ENCODE results near the gene KCNAB2.
"Not testable (repeated sequence)": the region's sequence is repeated elsewhere in the genome, so short reads cannot be mapped to it uniquely, and the experiment has no call there.

Gene KCNAB2

DNA sequence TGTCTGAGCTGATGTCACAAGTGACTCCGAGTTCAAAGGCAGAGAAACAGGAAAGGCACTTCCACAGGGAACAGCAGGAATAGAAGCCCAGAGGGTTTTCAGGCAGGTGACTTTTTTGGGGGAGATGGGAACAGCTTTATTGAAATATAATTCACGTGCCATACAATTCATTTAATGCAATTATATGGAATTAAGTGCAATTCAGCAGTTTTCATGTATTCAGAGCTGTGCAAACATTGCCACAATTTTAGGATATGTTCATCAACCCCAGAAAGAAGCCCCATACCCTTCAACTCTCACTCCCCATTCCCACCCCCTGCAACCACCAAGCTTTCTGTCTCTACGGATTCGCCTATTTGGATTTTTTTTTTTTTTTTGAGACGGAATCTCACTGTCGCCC, 17.0 kb downstream of the KCNAB2 start:
- DNase-seq: no peak

DNA sequence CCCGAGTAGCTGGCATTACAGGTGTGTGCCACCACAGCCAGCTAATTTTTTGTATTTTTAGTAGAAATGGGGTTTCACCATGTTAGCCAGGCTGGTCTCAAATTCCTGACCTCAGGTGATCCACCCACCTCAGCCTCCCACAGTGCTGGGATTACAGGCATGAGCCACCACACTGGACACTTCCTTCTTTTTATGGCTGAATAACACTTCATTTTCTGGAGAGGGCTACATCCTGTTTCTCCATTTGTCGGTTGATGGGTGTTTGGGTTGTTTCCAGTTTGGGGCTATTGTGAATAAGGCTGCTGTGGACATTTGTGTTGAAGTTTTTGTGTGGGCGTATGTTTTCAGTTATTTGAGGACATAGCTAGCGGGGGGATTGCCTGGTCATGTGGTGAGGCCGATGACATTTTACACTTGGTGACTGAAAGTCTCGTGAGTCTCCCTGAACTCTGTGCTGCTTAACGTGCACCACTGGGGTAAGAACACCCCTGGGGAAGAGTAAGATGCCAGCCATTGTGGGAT, 17.9 kb downstream of the KCNAB2 start:
- not testable (repeated sequence) for DNase-seq

DNA sequence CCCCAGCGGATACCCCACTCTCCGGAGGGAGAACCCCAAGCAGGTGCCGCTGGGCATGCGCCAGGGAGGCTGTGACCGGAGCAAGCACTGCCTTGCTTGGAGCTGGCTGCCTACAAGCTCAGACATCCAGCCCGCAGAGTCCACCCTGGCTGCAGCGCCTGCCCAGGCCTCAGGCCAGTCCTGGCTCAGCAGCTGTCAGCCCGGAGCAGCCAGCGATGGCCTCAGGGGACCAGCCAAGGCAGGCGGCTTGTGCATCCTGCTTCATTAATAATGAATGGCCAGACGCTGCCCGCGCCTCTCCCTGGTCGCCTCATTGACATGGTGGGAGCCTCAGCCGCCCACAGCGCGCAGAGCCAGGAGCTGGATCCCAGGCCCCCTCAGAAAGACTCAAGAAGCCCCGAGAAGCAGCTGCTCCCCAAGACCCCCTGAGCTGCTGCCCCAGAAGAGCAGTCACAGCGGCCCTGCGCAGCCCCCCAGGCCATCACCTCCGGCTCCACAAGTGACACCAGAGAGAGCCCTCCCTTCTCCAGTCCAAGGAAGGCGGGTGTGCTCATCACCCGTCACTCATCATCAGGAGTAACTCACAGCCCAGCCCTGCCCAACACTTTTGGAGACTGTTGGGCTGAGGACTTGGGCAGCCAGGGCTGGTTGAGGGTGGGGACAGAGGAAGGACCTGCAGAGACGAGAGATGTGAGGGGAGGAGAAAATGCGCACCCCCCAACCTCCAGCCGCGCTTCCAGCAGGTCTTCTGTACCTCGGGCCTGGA, 19.6 kb downstream of the KCNAB2 start:
- no peak for DNase-seq

DNA sequence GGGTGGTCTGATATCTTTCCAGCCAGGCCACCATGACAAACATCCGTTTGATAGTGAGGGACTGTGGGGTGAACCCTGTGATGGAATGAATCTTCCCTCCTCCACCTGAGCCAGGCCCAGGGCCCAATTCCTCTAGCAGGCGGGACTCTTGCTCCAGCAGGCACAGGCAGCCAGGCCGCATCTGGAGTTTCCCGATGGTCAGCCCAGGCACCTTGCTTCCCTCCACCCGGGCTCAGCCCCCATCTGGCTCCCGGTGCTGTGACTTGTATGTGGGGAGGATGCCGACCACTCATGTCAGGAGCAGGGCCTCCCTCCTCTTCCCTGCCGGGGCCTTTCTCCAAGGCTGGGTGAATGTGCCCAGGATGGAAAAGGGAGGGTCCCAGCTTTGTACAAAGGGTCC, 21.0 kb downstream of the KCNAB2 start:
- DNase-seq: no peak

DNA sequence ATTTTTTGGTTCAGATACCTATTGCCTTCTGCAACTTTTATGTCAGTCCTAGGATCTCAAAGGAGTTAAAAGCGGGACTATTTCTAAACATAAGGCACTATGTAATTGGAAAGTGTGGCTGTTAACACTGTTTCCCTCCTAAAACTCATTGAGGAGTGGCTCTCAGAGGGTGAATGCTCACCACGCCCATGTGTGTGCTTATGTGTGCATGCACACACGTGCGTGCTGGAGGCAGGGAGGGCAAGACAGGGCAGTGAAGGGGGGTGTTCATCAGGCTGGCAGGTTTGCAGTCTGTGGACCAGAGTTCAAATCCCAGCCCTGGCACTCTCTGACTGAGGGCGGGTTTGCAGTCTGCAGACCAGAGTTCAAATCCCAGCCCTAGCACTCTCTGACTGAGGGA, 22.4 kb downstream of the KCNAB2 start:
- no peak for DNase-seq

DNA sequence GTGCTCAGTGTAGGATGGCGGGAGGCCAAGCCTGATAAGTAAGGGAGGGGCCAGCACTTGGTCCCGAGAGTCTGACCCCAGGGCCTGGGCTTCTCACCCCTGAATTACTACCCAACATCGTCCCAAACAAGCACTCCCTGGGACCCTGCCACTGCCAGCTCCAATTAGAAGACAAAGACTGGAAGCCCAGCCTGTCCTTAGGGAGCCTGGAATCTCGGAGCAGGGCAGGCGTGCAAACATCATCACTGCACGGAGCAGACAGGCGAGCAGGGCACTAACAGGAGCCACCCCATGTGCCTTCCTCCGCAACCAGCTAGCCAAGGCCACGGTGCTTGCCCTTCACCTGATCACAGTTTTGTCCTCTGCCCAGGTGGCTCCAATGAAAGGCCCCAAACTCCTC, 23.2 kb downstream of the KCNAB2 start:
- DNase-seq: no peak

DNA sequence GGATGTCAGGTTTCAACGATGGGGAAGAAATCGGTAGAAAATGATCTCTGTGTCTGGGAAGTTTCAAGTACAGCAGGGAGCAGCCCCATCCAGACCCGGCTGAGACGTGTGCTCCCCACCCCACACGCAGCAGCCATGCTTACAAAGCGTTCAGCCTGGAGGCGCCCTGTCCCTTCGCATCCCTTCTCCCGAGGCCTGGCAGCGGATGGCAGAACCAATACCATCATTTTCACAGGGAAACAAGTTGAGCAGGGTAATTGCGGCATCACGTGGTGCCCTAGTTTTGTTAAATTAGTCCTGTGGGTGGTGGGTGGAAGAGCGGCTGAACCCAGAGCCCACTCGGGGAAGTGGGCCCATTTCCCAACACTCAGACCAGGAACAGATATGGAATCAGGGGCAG, 23.9 kb downstream of the KCNAB2 start:
- DNase-seq: no peak

DNA sequence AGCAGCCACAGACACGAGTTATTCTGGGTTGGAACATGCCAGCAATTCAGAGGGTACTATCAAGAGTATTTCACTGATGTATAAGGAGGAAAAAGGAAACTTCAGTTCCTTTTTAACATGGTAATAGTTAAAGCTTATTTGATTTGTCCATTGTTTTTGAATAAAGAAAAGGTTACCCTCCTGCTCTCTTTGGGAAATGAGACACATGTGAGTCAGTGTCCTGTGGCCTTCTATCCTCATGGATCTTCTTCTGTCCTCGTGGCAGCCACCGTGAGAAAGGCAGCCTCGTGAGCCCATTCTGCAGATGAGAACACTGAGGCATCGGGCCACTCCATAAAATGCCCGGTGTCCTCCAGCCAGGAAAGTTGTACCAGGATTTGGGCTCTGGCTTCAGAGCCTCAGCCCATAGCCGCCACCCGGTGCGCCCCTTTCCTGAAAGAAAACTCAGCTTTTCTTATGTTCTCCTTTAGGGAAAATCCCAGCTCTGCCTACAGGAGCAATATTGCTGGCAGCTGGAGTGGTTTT, 24.8 kb downstream of the KCNAB2 start:
- no peak for DNase-seq

DNA sequence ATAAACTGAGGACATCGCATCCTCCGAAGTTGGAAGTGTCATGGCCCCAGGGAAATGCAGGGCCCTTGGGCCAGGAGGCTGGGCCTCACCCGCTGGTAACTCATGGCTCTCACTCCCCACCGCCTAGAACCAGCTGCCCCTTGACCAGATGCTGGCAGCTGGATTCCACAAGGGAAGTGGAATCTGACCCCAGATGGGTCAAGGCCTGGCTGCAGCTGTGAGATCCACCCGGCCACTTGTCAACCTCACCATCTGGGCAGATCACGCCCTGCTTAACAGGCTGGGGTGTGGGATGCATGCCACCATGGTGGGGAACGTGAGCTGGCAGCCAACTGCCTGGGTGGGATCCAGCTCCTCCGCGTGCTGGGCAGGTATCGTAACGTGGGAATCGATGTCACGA, 25.5 kb downstream of the KCNAB2 start:
- DNase-seq: no peak

DNA sequence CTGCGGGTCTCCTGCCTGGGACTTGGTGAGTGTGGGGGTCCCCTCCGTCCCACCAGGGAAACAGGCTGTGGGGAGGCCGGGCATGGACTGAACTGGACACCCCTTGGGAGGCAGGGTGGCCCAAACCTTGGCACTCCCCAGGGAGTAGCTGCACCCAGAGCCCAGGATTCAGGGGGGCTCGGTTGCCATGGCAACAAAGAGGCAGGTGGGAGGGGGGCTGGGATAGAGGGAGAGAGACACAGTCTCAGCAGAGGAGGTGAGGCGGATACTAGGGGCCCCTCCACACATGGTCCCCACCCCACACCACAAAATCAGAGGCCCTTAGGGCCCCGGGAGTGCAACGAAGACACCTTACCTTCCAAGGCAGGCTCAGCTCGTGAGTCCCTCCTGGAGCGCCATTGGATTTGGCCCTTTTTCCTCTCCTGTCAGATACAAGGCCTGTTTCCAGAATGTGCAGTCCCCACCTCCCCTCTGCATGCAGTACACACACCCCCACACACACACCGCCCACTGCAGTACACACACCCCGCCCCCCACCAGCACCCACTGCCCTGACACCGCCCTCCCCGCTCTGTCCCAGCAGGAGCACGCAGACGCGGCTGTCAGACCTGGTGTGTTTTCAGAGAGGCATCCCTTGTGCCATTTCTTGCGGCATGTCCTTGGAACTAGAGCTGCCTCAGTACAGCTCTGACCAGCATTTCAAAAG, 27.2 kb downstream of the KCNAB2 start:
- no peak for DNase-seq

DNA sequence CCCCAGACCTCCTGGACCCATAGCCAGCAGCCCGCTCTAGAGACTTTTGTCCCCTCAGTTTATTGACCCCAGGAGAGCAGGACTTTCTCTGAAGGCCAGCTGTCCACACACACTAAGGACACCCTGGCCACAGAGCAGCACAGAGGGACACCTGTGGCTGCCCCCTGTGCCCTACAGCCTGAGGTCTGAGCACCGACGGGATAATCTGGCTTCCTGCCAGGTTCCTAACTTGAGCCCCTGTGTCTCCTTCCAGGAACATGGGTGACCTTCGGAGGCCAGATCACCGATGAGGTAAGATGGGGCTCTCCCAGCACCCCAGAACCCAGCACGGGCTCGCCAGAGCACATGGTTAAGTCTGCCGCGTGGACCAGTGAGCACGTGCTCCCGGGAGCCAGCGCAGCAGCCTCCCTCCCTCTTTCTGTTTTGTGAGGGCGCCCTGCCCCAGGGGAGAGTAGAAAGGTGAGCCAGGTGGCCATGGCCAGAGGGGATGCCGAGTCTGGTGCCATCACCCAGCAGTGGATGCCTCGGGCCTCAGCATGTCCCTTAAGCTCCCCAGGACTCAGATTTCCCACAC, 27.9 kb downstream of the KCNAB2 start:
- no peak for DNase-seq

DNA sequence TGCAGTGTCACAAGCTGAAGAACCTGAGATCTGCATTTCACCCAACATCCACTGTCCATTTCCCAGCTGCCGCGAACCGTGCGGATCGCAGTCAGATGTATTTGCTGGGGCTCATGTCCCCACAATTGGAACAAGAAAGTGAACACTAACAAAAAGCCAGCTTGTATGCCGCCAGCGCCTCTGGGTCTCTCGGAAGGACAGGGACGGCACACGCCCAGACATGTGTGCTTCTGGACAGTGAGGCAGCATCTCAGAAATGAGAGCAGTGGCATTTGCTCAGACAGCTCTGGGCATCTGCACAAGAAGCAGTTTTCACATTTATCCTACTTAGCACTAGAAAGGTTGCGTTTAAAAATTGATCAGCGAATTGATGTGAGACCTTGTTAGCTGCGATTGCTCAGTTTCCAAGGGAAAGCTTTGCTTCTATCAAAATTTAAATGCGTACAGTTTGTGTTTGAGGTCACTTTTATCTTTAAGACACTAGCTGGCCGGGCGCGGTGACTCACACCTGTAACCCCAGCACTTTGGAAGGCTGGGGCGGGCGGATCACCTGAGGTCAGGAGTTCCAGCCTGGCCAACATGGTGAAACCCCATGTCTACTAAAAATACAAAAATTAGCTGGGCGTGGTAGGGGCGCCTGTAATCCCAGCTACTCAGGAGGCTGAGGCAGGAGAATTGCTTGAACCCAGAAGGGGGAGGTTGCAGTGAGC, 28.7 kb downstream of the KCNAB2 start:
- DNase-seq: no peak

DNA sequence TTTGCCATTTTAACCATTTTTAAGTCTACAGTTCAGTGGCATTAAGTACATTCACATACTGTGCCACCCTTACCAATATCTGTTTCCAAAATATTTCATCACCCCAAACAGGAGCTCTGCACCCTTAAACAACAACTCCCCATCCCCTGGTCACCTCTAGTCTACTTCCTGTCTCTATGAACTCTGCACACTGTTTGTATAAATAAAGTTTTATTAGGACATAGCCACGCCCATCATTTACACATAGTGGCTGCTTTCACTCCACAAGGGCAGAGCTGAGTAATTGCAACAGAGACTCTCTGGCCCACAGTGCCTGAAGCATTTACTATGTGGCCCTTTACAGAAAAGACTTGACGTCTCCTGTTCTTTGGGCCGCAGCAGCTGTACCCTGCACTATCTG, 30.1 kb downstream of the KCNAB2 start:
- DNase-seq: no peak

DNA sequence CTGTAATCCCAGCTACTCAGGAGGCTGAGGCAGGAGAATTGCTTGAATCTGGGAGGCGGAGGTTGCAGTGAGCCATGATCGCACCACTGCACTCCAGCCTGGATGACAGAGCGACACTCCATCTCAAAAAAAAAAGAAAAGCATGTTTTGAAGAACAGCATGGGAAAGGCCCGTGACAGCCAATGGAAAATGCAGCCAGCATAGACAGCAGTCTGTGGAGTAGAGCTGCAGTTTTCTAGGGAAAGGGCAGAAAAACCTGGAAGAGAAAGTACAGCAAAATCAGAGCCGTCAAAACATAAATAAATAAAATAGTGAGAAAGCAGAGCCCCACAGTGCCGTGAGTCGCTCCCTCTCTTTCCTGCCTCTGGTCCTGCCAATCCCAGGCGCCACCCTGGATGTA, 31.4 kb downstream of the KCNAB2 start:
- not testable (repeated sequence) for DNase-seq

DNA sequence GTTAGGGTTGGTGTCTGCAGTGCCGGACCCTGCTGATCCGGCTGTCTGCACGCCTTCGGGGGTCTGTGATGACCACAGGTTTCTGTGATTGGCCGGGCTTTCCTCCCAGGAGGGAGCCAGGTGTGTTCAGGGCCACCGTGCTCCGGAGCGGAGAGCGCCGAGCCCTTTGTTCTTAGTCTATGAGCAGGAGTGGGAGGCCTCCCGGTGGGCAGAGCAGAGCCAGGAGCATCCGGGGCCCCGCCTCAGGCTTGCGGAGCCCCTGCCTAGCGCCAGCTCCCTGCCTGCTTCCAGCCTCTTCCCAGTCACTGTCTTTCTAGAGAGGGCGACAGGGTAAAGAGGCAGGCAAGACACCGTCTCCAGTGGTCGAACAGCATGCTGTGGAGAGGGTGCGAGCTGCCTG, 31.8 kb downstream of the KCNAB2 start:
- DNase-seq: no peak

DNA sequence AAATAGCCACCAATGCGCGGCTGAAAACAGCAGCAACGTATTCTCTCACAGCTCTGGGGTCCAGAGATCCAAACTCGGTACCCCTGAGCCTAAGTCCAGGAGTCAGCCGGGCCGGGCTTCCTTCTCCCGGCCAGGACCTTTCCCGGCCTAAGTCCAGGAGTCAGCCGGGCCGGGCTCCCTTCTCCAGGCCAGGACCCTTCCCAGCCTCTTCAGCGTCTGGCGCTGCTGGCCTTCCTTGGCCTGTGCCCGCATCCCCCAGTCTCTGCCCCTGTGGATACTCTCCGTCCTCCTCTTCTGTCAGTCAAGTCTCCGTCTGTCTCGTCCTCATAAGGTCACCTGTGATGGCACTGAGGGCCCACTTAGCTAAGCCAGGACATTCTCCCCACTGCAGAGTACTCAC, 32.2 kb downstream of the KCNAB2 start:
- no peak for DNase-seq

DNA sequence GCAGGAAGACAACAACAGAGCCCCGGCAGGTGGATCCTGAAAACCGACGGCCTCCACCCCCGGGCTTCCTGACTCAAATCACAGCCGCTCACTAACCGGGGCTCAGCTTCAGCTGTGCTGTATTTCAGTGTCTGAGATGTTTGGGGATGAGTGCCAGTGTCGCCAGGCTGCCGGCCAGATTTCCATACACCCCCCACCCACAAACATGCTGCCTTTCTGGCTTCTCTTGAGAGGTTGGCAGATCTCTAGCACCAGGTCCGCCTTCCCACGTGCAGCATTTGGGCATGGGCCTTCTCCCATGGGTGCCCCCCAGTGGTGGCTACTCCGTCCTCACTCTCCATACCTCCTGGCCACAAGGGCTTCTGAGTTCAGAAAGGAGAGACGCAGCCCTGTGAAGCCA, 34.8 kb downstream of the KCNAB2 start:
- DNase-seq: peak; percentile 72

DNA sequence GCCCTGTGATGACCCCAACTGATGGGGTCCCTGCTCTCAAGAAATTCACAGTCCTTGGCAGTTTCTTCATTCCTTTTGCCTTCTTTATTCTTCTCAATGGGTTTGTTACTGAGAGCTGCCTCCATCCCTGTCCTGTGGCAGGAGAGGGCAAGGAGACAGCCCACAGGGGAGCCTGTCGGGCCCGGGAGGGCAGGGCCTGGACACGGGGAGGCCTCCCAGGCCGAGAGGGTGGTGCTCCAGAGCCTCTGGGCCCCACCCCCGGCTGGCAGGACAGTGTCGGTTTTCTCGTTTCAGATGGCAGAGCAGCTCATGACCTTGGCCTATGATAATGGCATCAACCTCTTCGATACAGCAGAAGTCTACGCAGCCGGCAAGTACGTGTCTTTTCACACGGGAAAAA, 36.2 kb downstream of the KCNAB2 start:
- DNase-seq: no peak

DNA sequence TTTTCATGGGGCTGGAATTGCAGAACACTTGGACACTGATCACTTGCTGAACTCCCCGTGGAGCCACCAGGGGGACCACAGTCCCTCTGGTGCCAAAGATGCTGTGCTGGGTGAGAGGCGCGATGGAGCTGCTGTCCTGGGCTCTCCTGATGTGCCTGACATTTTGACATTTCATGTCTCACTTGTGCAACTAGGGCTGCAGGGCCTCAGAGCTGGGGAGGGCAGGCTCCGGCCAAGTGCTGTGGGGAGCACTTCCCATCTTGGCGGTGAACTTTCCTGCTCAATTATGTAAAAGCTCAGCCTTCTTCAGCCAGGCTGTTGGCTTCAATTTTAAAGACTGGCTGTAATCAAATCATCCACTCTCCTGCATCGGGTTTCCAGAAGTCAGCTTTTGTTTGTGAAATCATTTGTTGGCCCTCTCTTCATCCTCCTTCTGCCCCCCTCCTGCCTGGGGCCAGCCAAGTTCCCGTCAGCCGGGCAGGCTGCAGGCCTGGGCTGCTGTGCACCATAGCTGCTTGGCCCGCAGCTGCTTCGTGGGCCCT, 36.8 kb downstream of the KCNAB2 start:
- no peak for DNase-seq

DNA sequence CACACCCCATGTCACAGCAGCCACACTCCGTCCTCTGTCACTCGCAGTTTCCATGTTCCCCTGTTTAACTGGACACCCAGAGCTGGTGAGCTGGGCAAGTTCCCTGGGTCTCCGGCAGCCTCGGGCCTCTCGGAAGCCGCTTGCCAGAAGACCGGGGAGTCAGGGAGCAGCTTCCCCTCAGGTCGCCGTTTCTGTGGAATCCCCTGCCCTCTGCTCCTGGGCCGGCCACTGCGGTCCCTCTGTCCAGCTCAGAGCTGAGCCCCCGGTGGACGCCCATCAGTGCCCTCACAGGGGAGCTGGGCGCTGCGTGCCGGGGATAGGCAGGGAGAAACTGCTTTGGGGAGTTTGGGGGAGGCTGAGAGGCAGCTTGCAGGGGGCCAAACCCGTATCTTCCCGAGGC, 37.7 kb downstream of the KCNAB2 start:
- DNase-seq: no peak

DNA sequence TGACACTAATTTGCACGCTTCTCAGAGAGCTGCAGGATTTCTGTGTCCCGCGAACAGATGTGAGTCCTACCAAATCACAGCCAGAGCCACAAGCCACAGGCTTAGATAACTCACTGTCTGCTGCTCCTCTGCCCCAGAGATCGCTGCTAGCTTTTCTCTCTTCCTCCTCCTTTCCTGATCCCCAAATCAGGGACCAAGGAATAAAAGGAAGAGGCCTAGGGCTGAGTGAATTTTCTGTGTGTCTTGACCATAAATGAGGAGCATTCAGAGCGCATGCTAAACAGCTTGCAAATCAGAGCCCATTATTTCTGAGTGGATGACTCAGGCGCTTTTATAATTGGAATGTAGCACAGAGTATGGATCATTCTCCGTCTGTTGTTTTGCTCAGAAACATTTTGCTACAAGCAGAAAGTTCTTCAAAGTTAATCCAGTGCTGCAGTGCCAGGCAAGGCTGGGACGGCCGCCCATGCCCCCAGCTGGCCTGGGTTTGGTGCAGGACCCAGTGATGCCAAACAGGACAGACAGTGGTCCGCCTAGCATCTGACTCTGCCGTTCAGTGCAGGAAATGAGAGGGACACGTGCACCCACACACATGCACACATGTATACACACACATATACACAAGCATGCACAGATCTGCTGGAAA, 38.2 kb downstream of the KCNAB2 start:
- no peak for DNase-seq

DNA sequence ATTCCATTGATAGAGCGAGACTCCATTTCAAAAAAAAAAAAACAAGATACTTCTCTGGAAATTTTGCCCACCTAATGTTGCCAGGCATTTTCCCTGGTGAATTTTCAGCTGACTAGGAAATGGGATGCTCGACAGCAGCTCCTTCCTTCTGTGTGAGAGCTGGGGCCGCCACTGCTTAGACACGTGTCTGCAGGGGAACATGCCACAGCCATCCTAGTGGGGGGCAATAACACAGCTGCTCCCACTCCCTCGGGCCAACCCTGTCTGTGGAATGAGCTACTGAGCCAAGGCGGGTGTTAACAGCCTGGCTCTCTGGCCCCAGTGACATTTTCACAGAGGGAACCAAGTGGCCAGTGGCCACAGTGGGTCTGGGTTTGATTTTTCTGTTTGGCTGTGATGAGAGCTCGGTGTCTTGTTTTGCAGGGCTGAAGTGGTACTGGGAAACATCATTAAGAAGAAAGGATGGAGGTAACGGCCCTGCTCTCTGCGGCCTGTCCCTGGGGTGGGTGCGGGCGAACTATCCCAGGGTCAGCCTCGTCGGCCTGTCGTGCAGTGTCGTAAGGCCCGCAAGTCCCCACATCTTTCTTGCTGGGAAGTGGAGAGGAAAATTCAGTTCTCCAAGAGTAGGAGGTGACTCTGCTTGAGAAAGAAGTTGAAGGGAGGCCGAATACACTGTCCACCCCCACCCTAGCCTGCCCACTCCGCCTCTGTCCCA, 39.2 kb downstream of the KCNAB2 start:
- DNase-seq: no peak
